GM18502 (cell line): ENCODE measurements around the gene TTPAL.

Experiments used
- ATAC-seq: cut with Tn5 transposase; IDR thresholded peaks from one replicate; pipeline ENCODE4 v1.9.1; 2021; ENCODE audit warnings: mild to moderate bottlenecking; ENCODE audit not compliant: unreplicated experiment, poor library complexity

Gene TTPAL

GRCh38 chr20:44439318-44439717, 36.4 kb upstream of the TTPAL start:
- ATAC-seq, result no peak

- no peak for ATAC-seq
Measured at GRCh38 chr20:44442298-44443070, 33.2 kb upstream of the TTPAL start.

- no peak for ATAC-seq
Measured at GRCh38 chr20:44445742-44446710, 29.6 kb upstream of the TTPAL start.

GRCh38 chr20:44447827-44448419, 27.8 kb upstream of the TTPAL start:
- ATAC-seq, result no peak

GRCh38 chr20:44448753-44449546, 26.7 kb upstream of the TTPAL start:
- ATAC-seq, result no peak

GRCh38 chr20:44449864-44450263, 25.8 kb upstream of the TTPAL start:
- no peak for ATAC-seq

GRCh38 chr20:44450281-44450889, 25.3 kb upstream of the TTPAL start:
- ATAC-seq, result no peak

- ATAC-seq, result no peak
Measured at GRCh38 chr20:44450903-44451450, 24.7 kb upstream of the TTPAL start.

- no peak for ATAC-seq
Measured at GRCh38 chr20:44454306-44454963, 21.2 kb upstream of the TTPAL start.

GRCh38 chr20:44455126-44455525, 20.5 kb upstream of the TTPAL start:
- ATAC-seq, result no peak

GRCh38 chr20:44456611-44457010, 19.1 kb upstream of the TTPAL start:
- ATAC-seq, result no peak

- no peak for ATAC-seq
Measured at GRCh38 chr20:44457016-44457415, 18.7 kb upstream of the TTPAL start.

GRCh38 chr20:44459271-44459670, 16.4 kb upstream of the TTPAL start:
- no peak for ATAC-seq

- no peak for ATAC-seq
Measured at GRCh38 chr20:44460795-44461141, 14.9 kb upstream of the TTPAL start.

- no peak for ATAC-seq
Measured at GRCh38 chr20:44461142-44461802, 14.4 kb upstream of the TTPAL start.

- ATAC-seq, result no peak
Measured at GRCh38 chr20:44461803-44462174, 13.9 kb upstream of the TTPAL start.

- ATAC-seq, result no peak
Measured at GRCh38 chr20:44463466-44463865, 12.2 kb upstream of the TTPAL start.

GRCh38 chr20:44464514-44464913, 11.2 kb upstream of the TTPAL start:
- no peak for ATAC-seq
